Panc1 (cell line): ENCODE results near the gene C17orf67.

Experiments
- CTCF ChIP-seq: fragments of 450-650 bp; IDR thresholded peaks from 2 replicates; pipeline ENCODE4 v1.5.1; 2017; ENCODE audit warnings: mild to moderate bottlenecking
- SIN3A ChIP-seq: IDR thresholded peaks from 2 replicates; pipeline ENCODE4 v1.6.1; 2012; ENCODE audit warnings: low read depth, mild to moderate bottlenecking, low read length, moderate library complexity, borderline replicate concordance; ENCODE audit not compliant: insufficient read depth

GRCh38 chr17:56809820-56810179 lies 23.9 kb downstream of the C17orf67 start:
- TF ChIP-seq CTCF (no peak), SIN3A (no peak)
